Glutamatergic neuron (in vitro differentiated cells): Measurements from ENCODE around the gene KIAA0825. TPM values are rescaled to one million over a fixed set of nuclear protein-coding genes. Genes with fewer than 3 reads are reported as not detected.

Source experiments
- DNase-seq: peaks from one replicate; pipeline ENCODE4 v3.0.0; 2022
- H3K27ac Mint-ChIP-seq: one replicate; pipeline ENCODE4 v1.8.0; 2020; ENCODE audit warnings: mild to moderate bottlenecking, mixed read lengths, inconsistent platforms; ENCODE audit not compliant: unreplicated experiment
- H3K27me3 Mint-ChIP-seq: one replicate; pipeline ENCODE4 v1.8.0; 2020; ENCODE audit warnings: mild to moderate bottlenecking, moderate library complexity, mixed read lengths, inconsistent platforms; ENCODE audit not compliant: unreplicated experiment
- H3K36me3 Mint-ChIP-seq: one replicate; pipeline ENCODE4 v1.8.0; 2020; ENCODE audit warnings: mild to moderate bottlenecking, mixed read lengths, inconsistent platforms; ENCODE audit not compliant: unreplicated experiment
- H3K4me1 Mint-ChIP-seq: one replicate; pipeline ENCODE4 v1.8.0; 2020; ENCODE audit warnings: mild to moderate bottlenecking, low read depth, mixed read lengths, inconsistent platforms; ENCODE audit not compliant: unreplicated experiment
- H3K4me3 Mint-ChIP-seq: one replicate; pipeline ENCODE4 v1.8.0; 2020; ENCODE audit warnings: mild to moderate bottlenecking, mixed read lengths, inconsistent platforms; ENCODE audit not compliant: unreplicated experiment
- H3K9me3 Mint-ChIP-seq: one replicate; pipeline ENCODE4 v1.8.0; 2020; ENCODE audit warnings: mild to moderate bottlenecking, moderate library complexity, mixed read lengths, inconsistent platforms; ENCODE audit not compliant: unreplicated experiment
- total RNA-seq: library from RNA; stranded (reverse); fragmentation: NEBNext Ultra II Directional; extraction: Animal tissue kit (Norgen Biotek cat#: 25700); gene quantifications from one replicate; pipeline ENCODE4 v1.2.1, GENCODE V29; 2021; ENCODE audit not compliant: unreplicated experiment
- TF ChIP-seq, protein P1 (sequence below): fragments of 200-600 bp; sonication (generic); IDR thresholded peaks from one replicate; pipeline ENCODE4 v1.5.0; 2021; ENCODE audit not compliant: partially characterized antibody, unreplicated experiment

The KIAA0825 gene
- total RNA-seq, 1 donor from 2014 or later: 1.2 TPM

DNA sequence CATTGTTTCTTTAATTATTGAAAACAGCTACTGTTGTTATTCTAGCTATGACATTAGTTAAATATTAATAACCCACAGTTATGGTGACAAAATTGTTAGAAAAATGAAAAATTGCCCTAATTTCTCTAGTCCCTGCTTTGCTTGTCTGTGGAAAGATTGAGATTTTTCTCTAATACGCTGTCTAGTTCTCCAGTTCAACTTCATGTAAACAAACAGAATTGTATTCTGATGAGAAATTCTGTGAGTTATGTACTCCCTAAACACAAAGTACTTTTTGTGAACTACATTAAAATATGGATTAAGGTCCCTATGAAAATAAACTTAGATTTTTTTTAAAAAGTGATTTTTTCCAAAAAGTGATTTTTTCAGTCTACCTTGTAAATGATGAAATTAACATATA lies 8.8 kb upstream of the KIAA0825 start:
- no peak for DNase-seq
- Mint-ChIP-seq H3K4me1 (no peaks in the 10 kb centered on the region), H3K4me3 (no peak overlapping the region), H3K36me3 (no peaks in the 10 kb centered on the region), H3K27ac (no peak overlapping the region), H3K27me3 (no peaks in the 10 kb centered on the region), H3K9me3 (no peaks in the 10 kb centered on the region)
- TF ChIP-seq, protein P1, sequence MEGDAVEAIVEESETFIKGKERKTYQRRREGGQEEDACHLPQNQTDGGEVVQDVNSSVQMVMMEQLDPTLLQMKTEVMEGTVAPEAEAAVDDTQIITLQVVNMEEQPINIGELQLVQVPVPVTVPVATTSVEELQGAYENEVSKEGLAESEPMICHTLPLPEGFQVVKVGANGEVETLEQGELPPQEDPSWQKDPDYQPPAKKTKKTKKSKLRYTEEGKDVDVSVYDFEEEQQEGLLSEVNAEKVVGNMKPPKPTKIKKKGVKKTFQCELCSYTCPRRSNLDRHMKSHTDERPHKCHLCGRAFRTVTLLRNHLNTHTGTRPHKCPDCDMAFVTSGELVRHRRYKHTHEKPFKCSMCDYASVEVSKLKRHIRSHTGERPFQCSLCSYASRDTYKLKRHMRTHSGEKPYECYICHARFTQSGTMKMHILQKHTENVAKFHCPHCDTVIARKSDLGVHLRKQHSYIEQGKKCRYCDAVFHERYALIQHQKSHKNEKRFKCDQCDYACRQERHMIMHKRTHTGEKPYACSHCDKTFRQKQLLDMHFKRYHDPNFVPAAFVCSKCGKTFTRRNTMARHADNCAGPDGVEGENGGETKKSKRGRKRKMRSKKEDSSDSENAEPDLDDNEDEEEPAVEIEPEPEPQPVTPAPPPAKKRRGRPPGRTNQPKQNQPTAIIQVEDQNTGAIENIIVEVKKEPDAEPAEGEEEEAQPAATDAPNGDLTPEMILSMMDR: no peak

DNA sequence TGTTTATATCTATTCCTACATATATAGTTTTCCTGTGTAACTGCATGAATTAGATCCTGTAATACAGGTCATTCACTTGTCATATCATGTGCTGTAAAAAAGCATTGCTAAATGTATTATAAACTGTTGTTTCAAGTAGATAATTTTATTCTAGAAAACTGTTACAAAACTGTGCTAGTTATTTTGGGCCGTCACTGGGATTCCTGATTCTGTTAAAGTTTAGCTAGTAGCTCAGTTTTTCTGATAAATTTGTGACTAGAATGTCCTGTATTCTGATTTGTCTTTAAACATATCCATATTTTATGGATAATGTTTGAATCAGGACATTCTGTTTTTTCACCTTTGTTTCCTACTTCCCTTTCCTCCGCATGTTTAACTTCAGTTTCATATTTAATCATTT lies 5.5 kb upstream of the KIAA0825 start:
- TF ChIP-seq, protein P1: no peak
- H3K9me3 Mint-ChIP-seq: no peaks in the 10 kb centered on the region
- no peaks in the 10 kb centered on the region for H3K36me3 Mint-ChIP-seq
- no peak for DNase-seq
- no peak overlapping the region for H3K27ac Mint-ChIP-seq
- peaks cover 5% of the 10 kb centered on the region for H3K27me3 Mint-ChIP-seq
- H3K4me1 Mint-ChIP-seq: peaks cover 5% of the 10 kb centered on the region
- no peak overlapping the region for H3K4me3 Mint-ChIP-seq

DNA sequence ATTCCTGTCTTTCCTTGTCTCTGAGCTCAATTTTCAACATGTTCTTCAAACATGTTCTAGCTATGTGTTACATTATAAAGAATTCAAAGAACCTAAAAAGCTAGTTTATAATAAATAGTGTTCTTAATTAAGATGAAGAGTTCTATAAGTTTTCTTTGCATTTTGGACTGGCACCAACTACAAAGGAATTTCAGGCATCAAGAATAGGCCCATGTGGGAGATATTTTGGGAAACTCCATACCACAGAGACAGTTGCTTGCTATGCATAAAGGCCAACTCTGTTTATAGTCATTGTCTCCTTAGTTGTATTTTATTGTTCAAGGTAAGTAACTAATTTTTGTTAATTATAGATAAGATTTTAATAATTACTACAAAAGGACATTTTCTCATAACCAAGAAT lies 4.6 kb upstream of the KIAA0825 start:
- Mint-ChIP-seq H3K4me3 (no peak overlapping the region), H3K27me3 (peaks cover 5% of the 10 kb centered on the region), H3K27ac (no peak overlapping the region)

DNA sequence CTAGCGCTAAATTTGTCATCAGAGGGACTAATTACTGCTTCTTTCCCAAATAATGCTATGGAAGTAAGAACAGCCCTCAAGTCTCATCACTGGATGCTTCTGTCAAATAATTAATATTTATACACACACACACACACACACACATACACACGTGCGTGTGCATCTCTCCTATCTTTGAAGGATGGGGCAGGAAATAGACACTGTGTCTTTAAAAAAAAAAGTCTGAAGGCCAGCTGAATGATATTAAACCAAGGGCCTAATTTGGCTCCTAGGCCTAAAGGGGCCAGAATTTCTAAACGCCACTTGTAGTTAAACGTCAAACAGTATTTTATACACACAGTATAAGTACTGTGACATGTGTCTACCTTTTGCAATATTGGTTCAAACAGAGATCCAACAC lies 3.4 kb upstream of the KIAA0825 start:
- Mint-ChIP-seq H3K4me1 (peaks cover 9% of the 10 kb centered on the region), H3K9me3 (no peaks in the 10 kb centered on the region), H3K36me3 (no peaks in the 10 kb centered on the region), H3K4me3 (no peak overlapping the region), H3K27ac (no peak overlapping the region), H3K27me3 (peaks cover 5% of the 10 kb centered on the region)
- TF ChIP-seq, protein P1: no peak
- no peak for DNase-seq

More for the DNA sequence above, 4.6 kb upstream of the KIAA0825 start:
- Mint-ChIP-seq H3K9me3 (no peaks in the 10 kb centered on the region), H3K4me1 (peaks cover 5% of the 10 kb centered on the region), H3K36me3 (no peaks in the 10 kb centered on the region)
- TF ChIP-seq, protein P1: no peak
- DNase-seq: no peak

DNA sequence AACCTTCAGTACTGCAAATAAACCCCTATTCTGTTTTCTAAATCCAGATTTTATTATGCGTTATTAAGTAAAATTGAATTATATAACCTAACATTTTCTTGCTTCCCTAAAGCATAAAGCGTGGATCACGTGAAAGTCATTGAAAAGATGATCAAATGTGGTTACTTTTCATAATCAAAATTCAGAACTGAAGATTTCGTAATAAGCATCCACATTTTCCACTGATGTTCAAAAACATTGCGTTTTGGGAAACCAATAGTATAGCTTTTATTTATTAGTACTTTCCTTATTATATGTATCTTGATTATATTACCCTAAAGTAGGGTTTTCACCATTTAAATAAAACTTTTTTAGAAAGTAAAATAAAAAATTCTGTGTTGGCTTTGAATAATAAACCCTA lies 1.9 kb upstream of the KIAA0825 start:
- Mint-ChIP-seq H3K4me3 (no peak overlapping the region), H3K9me3 (no peaks in the 10 kb centered on the region), H3K27me3 (peaks cover 5% of the 10 kb centered on the region), H3K4me1 (peaks cover 9% of the 10 kb centered on the region), H3K36me3 (no peaks in the 10 kb centered on the region), H3K27ac (no peak overlapping the region)
- no peak for DNase-seq
- TF ChIP-seq, protein P1: no peak
